ENCODE measurements around the gene XPO4.
A peak's percentile ranks its signal among the peaks of the same experiment; 100 is the strongest.
"Not testable (repeated sequence)": the region's sequence is repeated elsewhere in the genome, so short reads cannot be mapped to it uniquely, and the experiment has no call there.

Gene XPO4

GRCh38 chr13:20890540-20890939 lies 12.0 kb downstream of the XPO4 start:
- DNase-seq: not testable (repeated sequence)

GRCh38 chr13:20882206-20882605 lies 20.3 kb downstream of the XPO4 start:
- DNase-seq: no peak

GRCh38 chr13:20877902-20878301 lies 24.6 kb downstream of the XPO4 start:
- no peak for DNase-seq

GRCh38 chr13:20876802-20877201 lies 25.7 kb downstream of the XPO4 start:
- DNase-seq: not testable (repeated sequence)

- DNase-seq: not testable (repeated sequence)
These were observed 28.1 kb downstream of the XPO4 start for GRCh38 chr13:20874439-20874838.

- DNase-seq: no peak
These were observed 29.2 kb downstream of the XPO4 start for GRCh38 chr13:20873348-20873747.

GRCh38 chr13:20870829-20871228 lies 31.7 kb downstream of the XPO4 start:
- DNase-seq: no peak

- DNase-seq: no peak
These were observed 33.0 kb downstream of the XPO4 start for GRCh38 chr13:20869540-20869939.

- no peak for DNase-seq
These were observed 35.1 kb downstream of the XPO4 start for GRCh38 chr13:20867408-20867807.

GRCh38 chr13:20861666-20862065 lies 40.9 kb downstream of the XPO4 start:
- not testable (repeated sequence) for DNase-seq

- no peak for DNase-seq
These were observed 41.7 kb downstream of the XPO4 start for GRCh38 chr13:20860844-20861243.

GRCh38 chr13:20856650-20857049 lies 45.9 kb downstream of the XPO4 start:
- DNase-seq: no peak

- no peak for DNase-seq
These were observed 50.6 kb downstream of the XPO4 start for GRCh38 chr13:20851844-20852402.

- peak in 1 of 2 experiments; percentile 8 for DNase-seq
These were observed 53.6 kb downstream of the XPO4 start for GRCh38 chr13:20848944-20849343.

GRCh38 chr13:20848203-20848602 lies 54.3 kb downstream of the XPO4 start:
- peak in 1 of 2 experiments; percentile 7 for DNase-seq

GRCh38 chr13:20847296-20847695 lies 55.2 kb downstream of the XPO4 start:
- peak in 1 of 2 experiments; percentile 3 for DNase-seq

GRCh38 chr13:20843166-20843565 lies 59.4 kb downstream of the XPO4 start:
- no peak for DNase-seq

- DNase-seq: no peak
These were observed 62.0 kb downstream of the XPO4 start for GRCh38 chr13:20840568-20840967.

- DNase-seq: no peak
These were observed 68.5 kb downstream of the XPO4 start for GRCh38 chr13:20833900-20834679.

- no peak for DNase-seq
These were observed 69.7 kb downstream of the XPO4 start for GRCh38 chr13:20832861-20833260.

- DNase-seq: peak in 1 of 2 experiments; percentile 10
These were observed 70.6 kb downstream of the XPO4 start for GRCh38 chr13:20831933-20832332.

- DNase-seq: no peak
These were observed 71.3 kb downstream of the XPO4 start for GRCh38 chr13:20831254-20831653.

GRCh38 chr13:20828539-20829364 lies 73.8 kb downstream of the XPO4 start:
- DNase-seq: peak; percentile 21 to 47

All from NCI-H2081 (cell line).